ENCODE results near the gene TNFRSF1B. TPM values are rescaled to one million over a fixed set of nuclear protein-coding genes. Genes with fewer than 3 reads are reported as not detected.

The TNFRSF1B gene
- total and polyA plus RNA-seq, 9 of the 15 experiments (the other 6 are each of a cell fraction or from before 2014, with no cell fraction given): 8.8 to 91.3 (median 36.0) TPM

DNA sequence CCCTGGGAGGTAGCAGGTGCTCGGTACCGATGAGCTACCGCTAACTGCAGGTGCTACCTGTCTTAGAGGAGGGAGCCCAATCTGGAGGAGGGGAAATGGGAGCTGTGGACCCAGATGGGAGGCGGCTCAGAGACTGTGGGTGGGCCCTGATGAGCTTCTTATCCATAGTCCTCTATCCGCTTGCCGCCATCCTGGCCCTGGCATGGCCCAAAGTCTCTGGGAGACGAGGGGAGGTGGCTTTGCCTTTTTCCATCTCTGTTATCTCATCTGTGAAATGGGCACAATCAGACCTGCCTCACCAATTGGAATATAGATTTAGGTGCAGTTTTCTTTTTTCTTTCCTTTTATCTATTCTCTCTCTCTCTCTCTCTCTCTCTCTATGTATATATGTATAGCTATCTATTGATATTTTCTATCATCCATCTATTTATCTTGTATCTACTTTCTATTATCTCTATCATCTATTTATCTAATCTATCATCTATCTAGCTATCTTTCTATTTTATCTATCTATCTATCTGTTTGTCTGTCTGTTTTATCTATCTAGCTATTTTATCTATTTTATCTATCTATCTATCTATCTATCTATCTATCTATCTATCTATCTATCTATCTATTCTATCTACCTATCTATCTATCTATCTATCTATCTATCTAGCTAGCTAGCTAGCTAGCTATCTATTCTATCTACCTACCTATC lies 16.5 kb downstream of the TNFRSF1B start (continued):
- TF ChIP-seq NFRKB (IDR thresholded peaks at IDR 0.05; ENCODE audit: low read depth) (no peak), GATAD2B (IDR thresholded peaks at IDR 0.05; ENCODE audit: borderline replicate concordance) (0 out of 2 replicates have a peak, but pooled peaks have one; percentile 22), CTBP1 (IDR thresholded peaks at IDR 0.05; ENCODE audit: borderline replicate concordance) (peak; percentile 5; the same call in 1 of the 2 replicates), STAT5B (CRISPR knock-in tag; IDR thresholded peaks at IDR 0.05) (no peak), SMAD1 (IDR thresholded peaks at IDR 0.05; ENCODE audit: low read depth, low read length, partially characterized antibody) (no peak), NR3C1 (CRISPR knock-in tag; IDR thresholded peaks at IDR 0.05) (no peak), ZKSCAN8 (CRISPR knock-in tag; IDR thresholded peaks at IDR 0.05) (no peak), SMAD2 (IDR thresholded peaks at IDR 0.05; ENCODE audit: low read depth, low read length) (no peak), ZBTB17 (CRISPR knock-in tag; IDR thresholded peaks at IDR 0.05) (no peak), SMARCA5 (IDR thresholded peaks at IDR 0.05) (peak; percentile 53; the same call in 1 of the 2 replicates), ZNF77 (CRISPR knock-in tag; IDR thresholded peaks at IDR 0.05) (no peak), CCNT2 (IDR thresholded peaks at IDR 0.05; ENCODE audit: borderline replicate concordance, extremely low read depth, insufficient read length, low read depth, low read length) (no peak), MTA1 (IDR thresholded peaks at IDR 0.05; ENCODE audit: borderline replicate concordance) (0 out of 2 replicates have a peak, but pooled peaks have one; percentile 19), ZEB2 (IDR thresholded peaks at IDR 0.05) (no peak), ZNF134 (CRISPR knock-in tag; conservative IDR thresholded peaks at IDR 0.05) (no peak), ZNF778 (CRISPR knock-in tag; IDR thresholded peaks at IDR 0.05) (no peak), ADNP (tag; IDR thresholded peaks at IDR 0.05) (peak; percentile 92), RCOR1 (IDR thresholded peaks at IDR 0.05; ENCODE audit: borderline replicate concordance in 1 of 2, low read depth in 2 of 2, low read length in 2 of 2) (peak in 1 of 2 experiments; percentile 23; a peak in 1 of 4 replicates), KDM1A (IDR thresholded peaks at IDR 0.05) (peak in 1 of 2 experiments; percentile 65; a peak in 2 of 4 replicates), BCOR (IDR thresholded peaks at IDR 0.05) (peak; percentile 89), PHTF2 (CRISPR knock-in tag; IDR thresholded peaks at IDR 0.05) (no peak), TAF1 (IDR thresholded peaks at IDR 0.05; ENCODE audit: control insufficient read depth, extremely low read depth, insufficient read depth, low read length, severe bottlenecking) (no peak), CCAR2 (IDR thresholded peaks at IDR 0.05; ENCODE audit: low read depth, low read length) (no peak), BHLHE40 (IDR thresholded peaks at IDR 0.05; ENCODE audit: low read length) (no peak)
- TF ChIP-seq, protein P1, sequence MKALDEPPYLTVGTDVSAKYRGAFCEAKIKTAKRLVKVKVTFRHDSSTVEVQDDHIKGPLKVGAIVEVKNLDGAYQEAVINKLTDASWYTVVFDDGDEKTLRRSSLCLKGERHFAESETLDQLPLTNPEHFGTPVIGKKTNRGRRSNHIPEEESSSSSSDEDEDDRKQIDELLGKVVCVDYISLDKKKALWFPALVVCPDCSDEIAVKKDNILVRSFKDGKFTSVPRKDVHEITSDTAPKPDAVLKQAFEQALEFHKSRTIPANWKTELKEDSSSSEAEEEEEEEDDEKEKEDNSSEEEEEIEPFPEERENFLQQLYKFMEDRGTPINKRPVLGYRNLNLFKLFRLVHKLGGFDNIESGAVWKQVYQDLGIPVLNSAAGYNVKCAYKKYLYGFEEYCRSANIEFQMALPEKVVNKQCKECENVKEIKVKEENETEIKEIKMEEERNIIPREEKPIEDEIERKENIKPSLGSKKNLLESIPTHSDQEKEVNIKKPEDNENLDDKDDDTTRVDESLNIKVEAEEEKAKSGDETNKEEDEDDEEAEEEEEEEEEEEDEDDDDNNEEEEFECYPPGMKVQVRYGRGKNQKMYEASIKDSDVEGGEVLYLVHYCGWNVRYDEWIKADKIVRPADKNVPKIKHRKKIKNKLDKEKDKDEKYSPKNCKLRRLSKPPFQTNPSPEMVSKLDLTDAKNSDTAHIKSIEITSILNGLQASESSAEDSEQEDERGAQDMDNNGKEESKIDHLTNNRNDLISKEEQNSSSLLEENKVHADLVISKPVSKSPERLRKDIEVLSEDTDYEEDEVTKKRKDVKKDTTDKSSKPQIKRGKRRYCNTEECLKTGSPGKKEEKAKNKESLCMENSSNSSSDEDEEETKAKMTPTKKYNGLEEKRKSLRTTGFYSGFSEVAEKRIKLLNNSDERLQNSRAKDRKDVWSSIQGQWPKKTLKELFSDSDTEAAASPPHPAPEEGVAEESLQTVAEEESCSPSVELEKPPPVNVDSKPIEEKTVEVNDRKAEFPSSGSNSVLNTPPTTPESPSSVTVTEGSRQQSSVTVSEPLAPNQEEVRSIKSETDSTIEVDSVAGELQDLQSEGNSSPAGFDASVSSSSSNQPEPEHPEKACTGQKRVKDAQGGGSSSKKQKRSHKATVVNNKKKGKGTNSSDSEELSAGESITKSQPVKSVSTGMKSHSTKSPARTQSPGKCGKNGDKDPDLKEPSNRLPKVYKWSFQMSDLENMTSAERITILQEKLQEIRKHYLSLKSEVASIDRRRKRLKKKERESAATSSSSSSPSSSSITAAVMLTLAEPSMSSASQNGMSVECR (CRISPR knock-in tag; IDR thresholded peaks at IDR 0.05): no peak
- TF ChIP-seq, protein P2, sequence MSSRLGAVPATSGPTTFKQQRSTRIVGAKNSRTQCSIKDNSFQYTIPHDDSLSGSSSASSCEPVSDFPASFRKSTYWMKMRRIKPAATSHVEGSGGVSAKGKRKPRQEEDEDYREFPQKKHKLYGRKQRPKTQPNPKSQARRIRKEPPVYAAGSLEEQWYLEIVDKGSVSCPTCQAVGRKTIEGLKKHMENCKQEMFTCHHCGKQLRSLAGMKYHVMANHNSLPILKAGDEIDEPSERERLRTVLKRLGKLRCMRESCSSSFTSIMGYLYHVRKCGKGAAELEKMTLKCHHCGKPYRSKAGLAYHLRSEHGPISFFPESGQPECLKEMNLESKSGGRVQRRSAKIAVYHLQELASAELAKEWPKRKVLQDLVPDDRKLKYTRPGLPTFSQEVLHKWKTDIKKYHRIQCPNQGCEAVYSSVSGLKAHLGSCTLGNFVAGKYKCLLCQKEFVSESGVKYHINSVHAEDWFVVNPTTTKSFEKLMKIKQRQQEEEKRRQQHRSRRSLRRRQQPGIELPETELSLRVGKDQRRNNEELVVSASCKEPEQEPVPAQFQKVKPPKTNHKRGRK (tag; IDR thresholded peaks at IDR 0.05): peak; percentile 57; the same call in 1 of the 2 replicates
